ENCODE data around the gene MYO7B. TPM values are rescaled to one million over a fixed set of nuclear protein-coding genes. Genes with fewer than 3 reads are reported as not detected.

MYO7B gene
- total and polyA plus RNA-seq, 4 donors: 1.8 to 20.0 (median 7.4) TPM

DNA sequence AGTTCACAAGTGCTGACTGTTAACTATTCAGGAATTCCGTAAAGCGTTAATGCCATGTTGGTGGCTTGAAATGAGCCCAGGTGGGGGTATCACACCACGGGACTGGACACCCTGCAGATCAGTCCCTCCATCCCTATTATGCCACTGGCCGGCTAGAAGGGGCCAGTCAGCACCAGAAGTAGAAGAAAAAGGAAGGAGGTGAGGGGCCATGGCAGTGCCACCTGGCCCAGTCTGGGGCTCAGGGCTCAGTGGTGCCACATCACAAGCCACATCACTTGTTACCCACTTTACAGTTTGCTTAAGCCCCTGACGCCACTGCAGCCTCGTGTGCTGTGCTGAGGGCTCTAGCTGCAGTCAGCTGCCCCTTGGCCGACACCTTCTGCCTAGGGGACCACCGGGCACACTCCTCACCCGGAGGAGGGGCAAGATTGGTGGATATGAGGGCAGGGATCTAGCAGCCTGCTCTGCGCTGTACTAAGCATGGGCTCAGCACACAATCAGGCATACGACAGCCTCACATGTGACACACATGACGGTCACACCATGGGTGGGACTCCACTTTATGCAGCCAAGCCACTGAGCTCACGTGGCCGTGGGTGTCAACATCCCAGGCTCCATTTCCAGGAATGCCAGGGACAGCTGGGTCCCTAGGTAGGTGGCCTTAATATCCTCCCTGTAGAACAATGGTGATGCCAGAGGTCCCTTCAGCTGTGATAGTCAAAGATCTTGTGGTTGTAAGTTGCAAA lies 136.2 kb downstream of the MYO7B start:
- no peak overlapping the region for H3K4me3 ChIP-seq (ENCODE audit: low read depth, low read length)
- peaks cover 7% of the 10 kb centered on the region for H3K27me3 ChIP-seq (ENCODE audit: control insufficient read depth, insufficient read depth, low read length)
- H3K27ac ChIP-seq (ENCODE audit: low read depth, low read length): no peak overlapping the region
- WGBS (ENCODE audit: insufficient coverage): 84% methylated on average over 12 of the region's 14 CpGs
- no peak for DNase-seq (ENCODE audit: low read depth in 4 of 6, low spot score in 6 of 6)
- peaks cover 27% of the 10 kb centered on the region for H3K4me1 ChIP-seq (ENCODE audit: control insufficient read depth, insufficient read depth, low read length)
- H3K9me3 ChIP-seq (ENCODE audit: control insufficient read depth, insufficient read depth, low read length): no peaks in the 10 kb centered on the region
- H3K36me3 ChIP-seq (ENCODE audit: control insufficient read depth, insufficient read depth, low read length): no peaks in the 10 kb centered on the region

- Histone ChIP-seq H3K4me1 (ENCODE audit: control insufficient read depth, insufficient read depth, low read length) (peaks cover 27% of the 10 kb centered on the region), H3K27ac (ENCODE audit: low read depth, low read length) (no peak overlapping the region), H3K4me3 (ENCODE audit: low read depth, low read length) (no peak overlapping the region), H3K9me3 (ENCODE audit: control insufficient read depth, insufficient read depth, low read length) (no peaks in the 10 kb centered on the region), H3K36me3 (ENCODE audit: control insufficient read depth, insufficient read depth, low read length) (no peaks in the 10 kb centered on the region), H3K27me3 (ENCODE audit: control insufficient read depth, insufficient read depth, low read length) (peaks cover 6% of the 10 kb centered on the region)
- no peak for DNase-seq (ENCODE audit: low read depth in 4 of 6, low spot score in 6 of 6)
- WGBS (ENCODE audit: insufficient coverage): 77% methylated on average over 15 of the region's 20 CpGs
These were observed 137.1 kb downstream of the MYO7B start for GRCh38 chr2:127672341-127673224.

- no peaks in the 10 kb centered on the region for H3K9me3 ChIP-seq (ENCODE audit: control insufficient read depth, insufficient read depth, low read length)
- no peak for DNase-seq (ENCODE audit: low read depth in 4 of 6, low spot score in 6 of 6)
- H3K4me1 ChIP-seq (ENCODE audit: control insufficient read depth, insufficient read depth, low read length): peaks cover 27% of the 10 kb centered on the region
- peak overlapping the region; percentile 26 for H3K4me3 ChIP-seq (ENCODE audit: low read depth, low read length)
- H3K36me3 ChIP-seq (ENCODE audit: control insufficient read depth, insufficient read depth, low read length): no peaks in the 10 kb centered on the region
- no peak overlapping the region for H3K27ac ChIP-seq (ENCODE audit: low read depth, low read length)
- 81% methylated on average over 12 of the region's 17 CpGs for WGBS (ENCODE audit: insufficient coverage)
- H3K27me3 ChIP-seq (ENCODE audit: control insufficient read depth, insufficient read depth, low read length): peaks cover 6% of the 10 kb centered on the region
These were observed 138.0 kb downstream of the MYO7B start for GRCh38 chr2:127673291-127674069.

DNA sequence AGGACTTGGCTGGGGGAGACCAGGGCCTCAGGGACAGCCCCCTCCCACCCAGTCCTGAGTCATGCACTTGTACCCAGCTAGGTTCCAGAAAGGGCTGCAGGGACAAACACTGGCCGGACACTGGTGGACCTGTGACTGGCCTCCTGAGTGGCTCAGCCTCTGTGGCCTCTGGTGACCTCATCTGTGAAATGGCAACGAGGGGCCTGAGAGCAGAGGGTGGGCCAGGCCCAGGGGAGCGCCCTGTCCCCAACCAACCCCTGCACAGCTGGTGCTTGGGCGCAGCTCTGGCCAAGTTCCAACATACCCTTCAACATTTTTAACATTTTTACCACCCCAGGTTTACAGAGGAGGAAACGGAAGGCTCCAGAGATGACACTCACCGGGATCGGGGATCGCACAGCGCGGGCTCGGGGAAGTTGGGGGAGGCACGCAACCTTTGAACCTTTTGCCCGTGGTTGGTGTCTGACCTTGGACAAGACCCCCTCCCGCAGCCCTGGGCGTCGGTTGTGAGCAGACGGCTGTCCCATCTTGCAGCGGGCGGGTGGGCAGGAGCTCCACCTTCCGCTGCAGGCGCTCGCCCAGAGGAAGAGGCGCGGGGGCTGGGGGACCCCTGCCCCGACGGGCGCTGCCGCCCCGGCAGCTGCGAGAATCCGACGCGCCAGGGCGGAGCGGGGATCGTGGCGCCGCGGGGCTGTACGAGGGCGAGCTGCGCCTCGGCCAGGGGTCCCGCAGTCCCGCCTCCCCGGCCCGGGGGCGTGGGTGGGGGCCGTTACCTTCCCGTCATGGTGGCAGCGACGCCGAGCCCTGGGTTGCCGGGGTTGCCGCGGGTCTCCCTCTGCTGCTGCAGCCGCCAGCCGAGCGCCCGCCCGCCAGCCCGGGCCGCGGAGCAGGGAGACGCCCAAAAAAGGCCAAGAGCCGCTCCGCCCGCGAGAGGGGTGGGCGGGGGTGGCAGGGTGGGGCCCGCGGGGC lies 139.0 kb downstream of the MYO7B start:
- 8% methylated on average over 54 of the region's 72 CpGs for WGBS (ENCODE audit: insufficient coverage)
- Histone ChIP-seq H3K36me3 (ENCODE audit: control insufficient read depth, insufficient read depth, low read length) (no peaks in the 10 kb centered on the region), H3K9me3 (ENCODE audit: control insufficient read depth, insufficient read depth, low read length) (no peaks in the 10 kb centered on the region), H3K4me3 (ENCODE audit: low read depth, low read length) (peak overlapping the region; percentile 26), H3K4me1 (ENCODE audit: control insufficient read depth, insufficient read depth, low read length) (peaks cover 27% of the 10 kb centered on the region), H3K27ac (ENCODE audit: low read depth, low read length) (no peak overlapping the region), H3K27me3 (ENCODE audit: control insufficient read depth, insufficient read depth, low read length) (peaks cover 6% of the 10 kb centered on the region)
- no peak for DNase-seq (ENCODE audit: low read depth in 4 of 6, low spot score in 6 of 6)

- peaks cover 6% of the 10 kb centered on the region for H3K27me3 ChIP-seq (ENCODE audit: control insufficient read depth, insufficient read depth, low read length)
- no peak within 1 kb of the TSS for H3K27ac ChIP-seq (ENCODE audit: low read depth, low read length)
These were observed 140.1 kb downstream of the MYO7B start, which contains the start of gene LIMS2 for GRCh38 chr2:127675331-127676261. TSS of gene LIMS2 (minus strand) at chr2:127675530. CDS start at chr2:127675024, 506 bp downstream.

GRCh38 chr2:127676906-127677305 lies 141.4 kb downstream of the MYO7B start:
- no peak overlapping the region for H3K4me3 ChIP-seq (ENCODE audit: low read depth, low read length)
- peaks cover 40% of the 10 kb centered on the region for H3K4me1 ChIP-seq (ENCODE audit: control insufficient read depth, insufficient read depth, low read length)
- H3K36me3 ChIP-seq (ENCODE audit: control insufficient read depth, insufficient read depth, low read length): peaks cover 2% of the 10 kb centered on the region
- no peak for DNase-seq (ENCODE audit: low read depth in 4 of 6, low spot score in 6 of 6)
- WGBS (ENCODE audit: insufficient coverage): 67% methylated on average over 1 of the region's 2 CpGs
- no peak overlapping the region for H3K27ac ChIP-seq (ENCODE audit: low read depth, low read length)
- H3K9me3 ChIP-seq (ENCODE audit: control insufficient read depth, insufficient read depth, low read length): no peaks in the 10 kb centered on the region
- H3K27me3 ChIP-seq (ENCODE audit: control insufficient read depth, insufficient read depth, low read length): peaks cover 10% of the 10 kb centered on the region

More at GRCh38 chr2:127675331-127676261, 140.1 kb downstream of the MYO7B start, which contains the start of gene LIMS2:
- 2% methylated on average over 30 of the region's 56 CpGs for WGBS (ENCODE audit: insufficient coverage)
- no peaks in the 10 kb centered on the region for H3K36me3 ChIP-seq (ENCODE audit: control insufficient read depth, insufficient read depth, low read length)
- peak within 1 kb of the TSS; percentile 52 for H3K4me3 ChIP-seq (ENCODE audit: low read depth, low read length)
- DNase-seq (ENCODE audit: low read depth in 4 of 6, low spot score in 6 of 6): peak in 2 of 6 donors; percentile 65 to 74
- H3K4me1 ChIP-seq (ENCODE audit: control insufficient read depth, insufficient read depth, low read length): peaks cover 29% of the 10 kb centered on the region
- H3K9me3 ChIP-seq (ENCODE audit: control insufficient read depth, insufficient read depth, low read length): no peaks in the 10 kb centered on the region

DNA sequence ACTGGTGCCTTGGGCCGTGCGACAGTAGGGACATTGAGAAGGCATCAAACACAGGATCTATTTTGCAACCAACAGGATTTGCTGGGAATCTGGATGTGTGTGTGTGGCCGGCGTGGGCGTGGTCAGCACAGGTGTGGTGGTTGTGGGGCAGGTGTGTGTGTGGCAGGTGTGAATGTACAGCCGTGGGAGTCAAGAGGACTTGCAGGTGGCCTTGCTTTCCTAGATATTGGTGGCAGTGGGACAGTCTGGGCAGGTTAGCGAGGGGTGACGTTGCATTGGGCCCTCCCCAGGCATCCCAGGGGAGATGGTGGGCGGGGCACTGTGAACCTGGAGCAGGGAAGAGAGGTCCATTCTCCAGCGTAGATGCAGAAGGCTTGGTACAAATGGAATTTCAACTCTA lies 143.0 kb downstream of the MYO7B start:
- peaks cover 36% of the 10 kb centered on the region for H3K4me1 ChIP-seq (ENCODE audit: control insufficient read depth, insufficient read depth, low read length)
- peaks cover 2% of the 10 kb centered on the region for H3K36me3 ChIP-seq (ENCODE audit: control insufficient read depth, insufficient read depth, low read length)
- no peak overlapping the region for H3K4me3 ChIP-seq (ENCODE audit: low read depth, low read length)
- WGBS (ENCODE audit: insufficient coverage): 84% methylated on average over 10 of the region's 10 CpGs
- H3K27me3 ChIP-seq (ENCODE audit: control insufficient read depth, insufficient read depth, low read length): peaks cover 10% of the 10 kb centered on the region
- no peak overlapping the region for H3K27ac ChIP-seq (ENCODE audit: low read depth, low read length)
- H3K9me3 ChIP-seq (ENCODE audit: control insufficient read depth, insufficient read depth, low read length): no peaks in the 10 kb centered on the region
- no peak for DNase-seq (ENCODE audit: low read depth in 4 of 6, low spot score in 6 of 6)

GRCh38 chr2:127678991-127679390 lies 143.5 kb downstream of the MYO7B start:
- no peaks in the 10 kb centered on the region for H3K9me3 ChIP-seq (ENCODE audit: control insufficient read depth, insufficient read depth, low read length)
- H3K4me3 ChIP-seq (ENCODE audit: low read depth, low read length): no peak overlapping the region
- no peak overlapping the region for H3K27ac ChIP-seq (ENCODE audit: low read depth, low read length)
- no peak for DNase-seq (ENCODE audit: low read depth in 4 of 6, low spot score in 6 of 6)
- H3K27me3 ChIP-seq (ENCODE audit: control insufficient read depth, insufficient read depth, low read length): peaks cover 10% of the 10 kb centered on the region
- WGBS (ENCODE audit: insufficient coverage): 94% methylated on average over 6 of the region's 6 CpGs
- H3K4me1 ChIP-seq (ENCODE audit: control insufficient read depth, insufficient read depth, low read length): peaks cover 35% of the 10 kb centered on the region
- peaks cover 2% of the 10 kb centered on the region for H3K36me3 ChIP-seq (ENCODE audit: control insufficient read depth, insufficient read depth, low read length)
